BE2C (cell line): ENCODE measurements around the gene EIF3I.

Experiments used
- DNase-seq: peaks from one replicate; pipeline ENCODE4 v3.0.0-alpha.2; 2020
- H3K27me3 ChIP-seq: fragments of 250-450 bp; sonication (Bioruptor Pico); 2 replicates; pipeline ENCODE4 v1.5.1; 2020; ENCODE audit warnings: mild to moderate bottlenecking
- H3K36me3 ChIP-seq: fragments of 250-450 bp; sonication (Bioruptor Pico); 2 replicates; pipeline ENCODE4 v1.5.1; 2020; ENCODE audit warnings: mild to moderate bottlenecking
- H3K4me1 ChIP-seq: fragments of 250-450 bp; sonication (Bioruptor Pico); 2 replicates; pipeline ENCODE4 v1.5.1; 2020
- H3K4me3 ChIP-seq: 2 replicates; pipeline ENCODE4 v1.5.1; 2011; ENCODE audit warnings: low read depth, low read length
- H3K9me3 ChIP-seq: fragments of 250-450 bp; sonication (Bioruptor Pico); 2 replicates; pipeline ENCODE4 v1.5.1; 2020
- TF ChIP-seq, protein P1 (sequence below): IDR thresholded peaks from 2 replicates; pipeline ENCODE4 v1.5.1; 2012; ENCODE audit warnings: mild to moderate bottlenecking, low read depth, low read length

EIF3I gene

DNA sequence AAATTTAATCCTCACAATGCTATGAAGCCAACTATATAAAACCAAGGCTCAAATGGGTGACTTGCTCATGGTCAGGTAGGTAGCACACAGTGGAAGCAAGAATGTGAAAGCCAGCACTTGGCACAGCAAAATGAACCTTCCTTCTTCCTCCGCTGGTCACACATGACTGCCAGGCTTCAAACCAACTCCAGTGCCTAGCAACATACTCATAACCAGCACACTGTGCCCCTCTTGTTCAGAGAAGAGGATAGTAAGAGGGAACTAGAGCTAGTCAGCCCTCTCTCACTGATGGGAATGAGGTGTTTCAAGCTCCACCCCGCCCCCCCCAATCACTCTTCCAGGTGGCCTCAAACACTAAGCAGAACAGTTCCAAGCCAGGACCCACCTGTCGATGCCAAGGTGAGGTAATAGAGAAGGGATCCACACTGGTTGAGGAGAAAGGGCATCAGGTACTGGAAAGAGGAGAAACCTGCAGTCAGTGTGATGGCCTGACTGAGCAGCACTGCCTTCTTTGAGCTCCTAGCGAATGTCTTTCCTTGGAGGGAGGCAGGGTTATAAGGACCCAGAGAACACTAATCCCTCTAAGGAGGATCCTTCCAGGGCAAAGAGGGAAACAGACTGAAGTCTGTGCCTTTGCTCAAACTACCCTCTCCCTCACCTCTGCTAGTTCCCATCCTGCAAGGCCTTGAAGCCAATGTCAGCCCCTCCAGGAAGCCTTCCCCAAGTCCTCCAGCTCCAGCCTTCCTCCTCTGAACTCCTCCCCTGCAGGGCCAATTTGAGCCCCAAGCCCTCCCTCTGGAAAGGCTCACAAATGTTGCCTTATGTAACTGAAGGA lies 1.2 kb upstream of the EIF3I start:
- H3K9me3 ChIP-seq, result no peaks in the 10 kb centered on the region
- peak overlapping the region; percentile 88 for H3K4me3 ChIP-seq
- TF ChIP-seq, protein P1, sequence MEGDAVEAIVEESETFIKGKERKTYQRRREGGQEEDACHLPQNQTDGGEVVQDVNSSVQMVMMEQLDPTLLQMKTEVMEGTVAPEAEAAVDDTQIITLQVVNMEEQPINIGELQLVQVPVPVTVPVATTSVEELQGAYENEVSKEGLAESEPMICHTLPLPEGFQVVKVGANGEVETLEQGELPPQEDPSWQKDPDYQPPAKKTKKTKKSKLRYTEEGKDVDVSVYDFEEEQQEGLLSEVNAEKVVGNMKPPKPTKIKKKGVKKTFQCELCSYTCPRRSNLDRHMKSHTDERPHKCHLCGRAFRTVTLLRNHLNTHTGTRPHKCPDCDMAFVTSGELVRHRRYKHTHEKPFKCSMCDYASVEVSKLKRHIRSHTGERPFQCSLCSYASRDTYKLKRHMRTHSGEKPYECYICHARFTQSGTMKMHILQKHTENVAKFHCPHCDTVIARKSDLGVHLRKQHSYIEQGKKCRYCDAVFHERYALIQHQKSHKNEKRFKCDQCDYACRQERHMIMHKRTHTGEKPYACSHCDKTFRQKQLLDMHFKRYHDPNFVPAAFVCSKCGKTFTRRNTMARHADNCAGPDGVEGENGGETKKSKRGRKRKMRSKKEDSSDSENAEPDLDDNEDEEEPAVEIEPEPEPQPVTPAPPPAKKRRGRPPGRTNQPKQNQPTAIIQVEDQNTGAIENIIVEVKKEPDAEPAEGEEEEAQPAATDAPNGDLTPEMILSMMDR, result no peak
- H3K36me3 ChIP-seq, result peaks cover 10% of the 10 kb centered on the region
- no peaks in the 10 kb centered on the region for H3K27me3 ChIP-seq
- H3K4me1 ChIP-seq, result no peaks in the 10 kb centered on the region
- DNase-seq, result no peak

DNA sequence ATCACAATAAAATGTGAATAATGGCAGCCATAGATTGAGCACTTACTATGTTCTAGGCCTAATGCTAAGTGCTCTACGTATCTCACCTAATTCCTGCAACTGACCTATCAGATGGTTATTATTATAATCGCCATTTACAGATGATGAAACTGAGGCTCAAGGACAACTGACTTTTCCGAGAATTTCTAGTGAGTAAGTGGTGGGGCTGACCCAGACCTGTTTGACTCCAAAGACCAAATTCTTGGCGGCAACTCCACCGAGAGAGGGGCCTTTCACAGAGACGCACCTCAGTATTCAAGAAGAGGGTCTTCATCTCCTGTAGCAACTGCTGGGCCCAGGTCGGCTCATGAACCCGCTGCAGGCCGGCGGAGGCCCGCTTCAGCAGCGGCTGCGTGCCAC lies 627 bp upstream of the EIF3I start:
- TF ChIP-seq, protein P1, result no peak
- Histone ChIP-seq H3K27me3 (no peaks in the 10 kb centered on the region), H3K36me3 (peaks cover 10% of the 10 kb centered on the region), H3K4me3 (peak overlapping the region; percentile 88), H3K4me1 (no peaks in the 10 kb centered on the region), H3K9me3 (no peaks in the 10 kb centered on the region)
- DNase-seq, result no peak

DNA sequence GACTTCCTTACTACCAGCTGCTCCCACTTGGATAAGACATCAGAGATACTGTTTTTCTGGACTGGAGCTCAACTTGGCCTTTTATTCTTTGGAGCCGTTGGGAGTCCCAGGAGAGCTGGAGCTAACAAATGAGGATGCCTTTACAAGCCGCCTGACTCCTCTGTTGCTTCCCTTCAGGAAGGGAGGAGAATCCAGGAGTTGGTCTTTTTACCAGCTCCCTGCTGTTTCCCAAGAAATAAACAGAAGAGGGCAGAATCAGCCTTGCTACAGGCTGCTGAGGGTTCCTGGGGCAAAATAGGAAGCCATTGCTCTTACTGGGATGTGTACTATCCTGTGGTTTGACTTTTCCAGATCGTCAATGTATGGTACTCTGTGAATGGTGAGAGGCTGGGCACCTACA lies 1.5 kb downstream of the EIF3I start:
- Histone ChIP-seq H3K27me3 (no peaks in the 10 kb centered on the region), H3K36me3 (peaks cover 10% of the 10 kb centered on the region), H3K9me3 (no peaks in the 10 kb centered on the region), H3K4me3 (no peak overlapping the region), H3K4me1 (no peaks in the 10 kb centered on the region)
- TF ChIP-seq, protein P1, result no peak
- DNase-seq, result no peak

DNA sequence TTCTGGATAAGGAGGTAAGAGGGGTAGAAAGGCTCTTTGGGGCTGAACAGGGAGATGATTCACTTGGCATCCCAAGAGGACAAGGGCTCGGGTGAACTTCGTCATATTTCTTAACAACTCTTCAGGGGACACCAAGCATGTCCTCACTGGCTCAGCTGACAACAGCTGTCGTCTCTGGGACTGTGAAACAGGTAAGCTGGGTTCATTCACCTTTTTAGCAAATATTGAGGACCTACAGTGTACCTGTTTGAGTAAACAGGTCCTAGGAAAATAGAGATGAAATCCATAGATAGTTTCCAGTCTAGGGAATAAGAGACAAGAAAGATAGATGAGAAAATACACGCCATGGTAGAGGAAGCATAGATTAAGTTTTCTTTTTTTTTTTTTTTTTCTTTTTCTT lies 2.1 kb downstream of the EIF3I start:
- H3K9me3 ChIP-seq, result no peaks in the 10 kb centered on the region
- DNase-seq, result no peak
- no peaks in the 10 kb centered on the region for H3K4me1 ChIP-seq
- H3K4me3 ChIP-seq, result no peak overlapping the region
- TF ChIP-seq, protein P1, result no peak
- no peaks in the 10 kb centered on the region for H3K27me3 ChIP-seq
- H3K36me3 ChIP-seq, result peaks cover 10% of the 10 kb centered on the region

DNA sequence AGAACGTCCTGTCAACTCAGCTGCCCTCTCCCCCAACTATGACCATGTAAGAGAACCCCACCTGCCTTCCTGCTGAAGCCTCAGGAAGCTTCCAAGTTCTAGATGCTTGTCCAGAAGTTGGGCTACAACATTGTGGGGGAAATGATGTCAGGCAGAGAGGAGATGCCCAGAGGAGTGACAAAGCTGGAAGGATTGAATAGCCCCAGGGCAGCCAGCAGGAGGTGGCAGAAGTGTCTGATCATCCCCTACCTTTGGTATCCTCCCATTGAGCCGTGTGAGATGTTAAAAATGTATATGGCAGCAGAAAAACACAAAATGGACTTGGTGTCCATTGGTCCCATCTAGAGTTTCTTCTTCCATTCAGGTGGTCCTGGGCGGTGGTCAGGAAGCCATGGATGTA lies 6.6 kb downstream of the EIF3I start:
- Histone ChIP-seq H3K9me3 (no peaks in the 10 kb centered on the region), H3K36me3 (peaks cover 10% of the 10 kb centered on the region), H3K4me3 (no peak overlapping the region), H3K27me3 (no peaks in the 10 kb centered on the region), H3K4me1 (no peaks in the 10 kb centered on the region)
- TF ChIP-seq, protein P1, result no peak
- DNase-seq, result no peak

DNA sequence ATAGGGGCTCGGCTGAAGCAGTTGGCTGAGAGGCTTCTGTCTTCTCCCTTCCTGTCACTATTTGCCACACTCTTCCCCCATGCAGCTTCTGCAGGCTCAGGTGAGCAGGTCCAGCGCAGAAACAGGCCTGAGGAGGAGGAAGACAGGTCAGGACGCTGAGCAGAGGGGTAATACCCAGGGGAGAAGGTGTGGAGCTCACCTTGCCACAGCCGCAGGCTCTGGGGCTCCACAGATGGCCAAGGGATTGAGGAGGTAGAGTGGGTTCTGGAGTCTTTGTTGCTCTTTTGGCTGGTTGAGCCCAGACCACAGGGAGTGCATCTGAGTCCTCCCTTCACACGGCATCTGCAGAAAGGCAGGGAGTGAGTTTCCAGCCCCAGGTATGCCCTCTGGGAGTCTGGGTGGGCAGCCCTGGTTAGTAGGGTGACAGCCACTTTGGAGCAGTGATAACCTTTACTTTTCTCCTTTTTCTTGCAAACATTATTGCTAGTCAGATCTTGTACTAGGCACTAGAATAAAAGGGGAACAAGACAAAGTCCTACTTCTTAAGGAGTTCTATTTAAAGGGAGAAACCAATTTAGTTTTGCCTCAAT lies 9.7 kb downstream of the EIF3I start:
- Histone ChIP-seq H3K4me1 (no peaks in the 10 kb centered on the region), H3K27me3 (no peaks in the 10 kb centered on the region), H3K9me3 (no peaks in the 10 kb centered on the region), H3K4me3 (no peak overlapping the region), H3K36me3 (no peaks in the 10 kb centered on the region; the same call in none of the 2 replicates)
- no peak for DNase-seq
- TF ChIP-seq, protein P1, result no peak
